HG02885 (cell line): Measurements from ENCODE around the gene OR10G6.
"Not testable (repeated sequence)": the region's sequence is repeated elsewhere in the genome, so short reads cannot be mapped to it uniquely, and the experiment has no call there.

ENCODE experiments used
- ATAC-seq: cut with Tn5 transposase; IDR thresholded peaks from one replicate; pipeline ENCODE4 v1.9.1; 2021; ENCODE audit warnings: mild to moderate bottlenecking; ENCODE audit not compliant: unreplicated experiment, poor library complexity

Gene OR10G6, protein sequence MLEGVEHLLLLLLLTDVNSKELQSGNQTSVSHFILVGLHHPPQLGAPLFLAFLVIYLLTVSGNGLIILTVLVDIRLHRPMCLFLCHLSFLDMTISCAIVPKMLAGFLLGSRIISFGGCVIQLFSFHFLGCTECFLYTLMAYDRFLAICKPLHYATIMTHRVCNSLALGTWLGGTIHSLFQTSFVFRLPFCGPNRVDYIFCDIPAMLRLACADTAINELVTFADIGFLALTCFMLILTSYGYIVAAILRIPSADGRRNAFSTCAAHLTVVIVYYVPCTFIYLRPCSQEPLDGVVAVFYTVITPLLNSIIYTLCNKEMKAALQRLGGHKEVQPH

DNA sequence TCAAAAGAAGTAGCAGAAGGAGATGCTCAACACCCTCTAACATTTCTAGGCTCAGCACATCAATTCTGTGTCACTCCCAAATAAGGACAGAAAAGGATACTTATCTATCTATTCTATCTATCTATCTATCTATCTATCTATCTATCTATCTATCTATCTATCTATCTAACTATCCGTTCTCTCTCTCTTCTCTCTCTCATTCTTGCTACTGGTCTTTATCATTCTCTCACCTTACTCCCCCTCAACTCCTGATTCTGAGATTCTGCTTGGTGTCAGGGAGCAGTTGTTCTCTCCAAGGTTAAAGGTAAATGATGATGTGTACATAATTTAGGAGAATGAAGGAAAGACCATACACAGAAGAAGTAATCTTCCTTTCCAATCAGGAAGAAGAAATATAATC lies at the start of gene OR10G6:
Gene OR10G6, minus strand, starts transcription at position 43 of the 400 bp plus-strand sequence. Its CDS starts 0 bp downstream, at position 43.
- ATAC-seq, result no peak

DNA sequence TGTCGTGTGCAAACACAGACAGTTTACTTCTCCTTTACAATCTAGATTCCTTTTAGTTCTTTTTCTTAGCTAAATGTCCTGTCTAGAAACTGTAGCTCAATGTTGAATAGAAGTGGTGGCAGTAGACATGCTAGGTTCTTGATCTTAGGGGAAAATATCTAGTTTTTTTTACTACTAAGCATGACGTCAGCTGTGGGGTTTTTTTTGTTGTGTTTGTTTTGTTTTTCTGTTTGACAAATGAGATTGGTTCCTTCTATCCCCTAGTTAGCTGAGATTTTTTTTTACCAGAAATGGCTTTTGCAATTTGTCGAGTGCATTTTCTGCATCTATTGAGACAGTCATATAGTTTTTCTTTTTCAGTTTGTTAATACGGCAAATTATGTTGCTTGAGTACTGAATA lies 48.5 kb upstream of the OR10G6 start:
- ATAC-seq, result no peak

GRCh38 chr11:124041254-124041653 lies 46.3 kb upstream of the OR10G6 start, which contains the start of gene OR10G7:
Gene OR10G7 (minus strand): TSS chr11:124041325. CDS start chr11:124039001, 2,324 bp downstream.
- ATAC-seq, result no peak

DNA sequence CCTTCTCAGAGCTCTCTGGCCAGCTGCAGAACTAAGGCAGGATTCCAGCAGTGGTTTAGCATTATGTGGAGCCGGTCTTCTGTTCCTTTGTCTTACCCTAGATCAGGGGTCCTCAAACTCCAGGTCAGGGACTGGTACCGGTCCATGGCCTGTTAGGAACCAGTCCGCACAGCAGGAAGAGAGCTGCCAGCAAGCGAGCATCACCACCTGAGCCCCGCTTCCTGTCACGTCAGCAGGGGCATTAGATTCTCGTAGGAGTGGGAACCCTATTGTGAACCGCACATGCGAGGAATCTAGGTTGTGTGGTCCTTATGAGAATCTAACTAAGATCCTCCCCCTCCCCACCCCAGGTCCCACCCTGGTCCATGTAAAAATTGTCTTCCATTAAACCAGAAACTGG lies 44.6 kb upstream of the OR10G6 start:
- ATAC-seq, result no peak

DNA sequence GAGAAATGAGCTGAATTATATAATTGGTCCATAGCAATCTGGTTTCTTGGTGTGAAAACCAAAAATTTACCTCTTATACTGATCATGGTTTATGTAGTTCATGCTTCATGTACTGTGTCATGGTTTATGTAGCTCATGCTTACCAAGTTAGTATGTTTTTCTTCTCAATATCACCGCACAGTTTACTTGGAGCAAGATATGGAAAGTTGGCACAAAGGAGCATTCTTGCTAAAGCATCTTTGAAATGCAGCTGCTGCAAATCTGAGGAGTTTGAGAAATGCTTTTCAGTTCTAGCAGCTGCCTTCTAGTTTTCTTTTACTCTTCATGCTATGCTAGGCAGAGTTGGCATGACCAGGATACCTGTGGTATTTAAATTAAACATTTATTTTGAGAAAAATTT lies 41.7 kb upstream of the OR10G6 start:
- no peak for ATAC-seq

- ATAC-seq, result no peak
Observed at GRCh38 chr11:124026498-124026897, 31.5 kb upstream of the OR10G6 start, which contains the start of gene OR10G8. Gene OR10G8 (plus strand): TSS chr11:124026798. CDS start chr11:124029623, 2,825 bp downstream.

DNA sequence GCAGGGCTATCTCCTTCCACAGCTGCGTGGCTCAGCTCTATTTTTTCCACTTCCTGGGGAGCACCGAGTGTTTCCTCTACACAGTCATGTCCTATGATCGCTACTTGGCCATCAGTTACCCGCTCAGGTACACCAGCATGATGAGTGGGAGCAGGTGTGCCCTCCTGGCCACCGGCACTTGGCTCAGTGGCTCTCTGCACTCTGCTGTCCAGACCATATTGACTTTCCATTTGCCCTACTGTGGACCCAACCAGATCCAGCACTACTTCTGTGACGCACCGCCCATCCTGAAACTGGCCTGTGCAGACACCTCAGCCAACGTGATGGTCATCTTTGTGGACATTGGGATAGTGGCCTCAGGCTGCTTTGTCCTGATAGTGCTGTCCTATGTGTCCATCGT lies 20.9 kb upstream of the OR10G6 start:
- ATAC-seq, result not testable (repeated sequence)

DNA sequence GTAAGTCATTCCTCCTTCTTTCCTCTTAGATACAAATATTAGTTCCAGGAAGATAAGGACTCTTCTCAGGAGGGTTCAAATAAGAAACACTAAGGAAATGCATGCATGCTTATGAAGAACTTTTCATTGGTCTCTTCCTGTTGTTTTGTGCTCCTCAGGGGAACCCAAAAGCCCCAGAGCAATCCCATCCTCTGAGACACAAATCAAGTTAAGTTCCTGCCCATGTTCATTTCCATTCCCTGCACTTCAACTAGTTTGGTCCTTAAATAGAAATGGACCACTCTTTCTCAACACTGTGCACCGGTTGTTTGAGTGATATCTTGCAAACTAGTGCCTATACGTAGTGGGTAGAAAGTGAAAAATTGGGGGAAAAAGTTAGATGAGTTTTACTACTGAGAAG lies 17.7 kb upstream of the OR10G6 start, which contains the start of gene OR10G4:
Gene OR10G4, plus strand, starts transcription at position 301 of the 400 bp plus-strand sequence. CDS start 2,578 bp downstream, outside the sequence.
- ATAC-seq, result no peak

DNA sequence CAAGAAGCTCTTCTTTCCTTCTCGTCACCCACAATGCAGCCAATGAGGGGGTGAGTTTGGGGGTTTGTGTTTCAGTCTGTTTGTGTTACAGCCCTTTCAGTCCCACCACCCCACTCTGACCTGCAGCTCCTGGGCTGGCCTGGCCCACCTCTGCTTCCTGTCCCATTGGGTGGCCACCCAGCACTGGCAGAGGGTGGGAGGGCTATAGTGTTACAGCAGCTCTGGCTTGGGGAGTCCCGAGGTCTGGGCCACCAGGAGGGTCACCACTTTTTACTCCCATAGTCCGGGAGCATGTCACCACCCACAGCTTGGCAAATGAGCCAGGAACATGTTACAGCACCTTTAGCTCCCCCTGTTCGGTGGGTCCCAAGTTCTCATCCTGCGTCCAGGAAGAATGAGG lies 15.7 kb downstream of the OR10G6 start:
- ATAC-seq, result no peak

DNA sequence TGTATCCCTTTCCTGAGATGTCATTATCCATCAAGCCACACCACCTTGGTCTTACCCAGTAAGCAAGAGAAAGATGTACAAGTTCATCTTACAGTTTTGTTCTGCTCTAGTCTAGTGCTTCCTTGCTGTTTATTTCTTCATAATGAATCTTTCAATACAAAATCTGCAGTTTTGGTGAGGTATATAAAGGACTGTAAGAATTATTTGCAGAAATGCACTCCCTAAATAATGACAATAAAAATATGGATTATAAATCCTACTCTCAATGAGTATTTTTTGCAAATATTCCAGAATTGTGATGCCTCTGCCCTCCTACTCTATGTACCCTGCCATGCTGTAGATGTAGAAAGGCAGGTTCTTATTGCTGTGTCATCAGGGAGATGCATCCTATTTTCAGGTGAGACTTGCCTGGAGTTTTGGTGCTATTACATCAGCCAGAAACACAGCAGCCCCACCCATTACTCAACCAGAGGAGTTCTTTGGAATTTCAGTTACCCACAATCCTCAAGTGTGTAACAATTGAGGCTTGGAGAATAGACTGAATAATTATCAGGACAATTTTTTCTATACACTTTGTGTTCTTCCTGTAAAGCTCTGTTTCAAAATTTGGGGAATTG lies 17.1 kb downstream of the OR10G6 start, which contains the start of gene OR10S1:
Gene OR10S1, minus strand, starts transcription at position 51 of the 617 bp plus-strand sequence. CDS start 117 bp downstream, outside the sequence.
- ATAC-seq, result no peak

GRCh38 chr11:123976770-123977560 lies 18.0 kb downstream of the OR10G6 start:
- ATAC-seq, result no peak

GRCh38 chr11:123973816-123974215 lies 21.1 kb downstream of the OR10G6 start:
- ATAC-seq, result no peak

GRCh38 chr11:123956752-123957151 lies 38.2 kb downstream of the OR10G6 start:
- no peak for ATAC-seq

- ATAC-seq, result no peak
Observed at GRCh38 chr11:123945132-123945531, 49.8 kb downstream of the OR10G6 start.
